ENCODE measurements around the gene IFNAR1. TPM values are rescaled to one million over a fixed set of nuclear protein-coding genes. Genes with fewer than 3 reads are reported as not detected.

IFNAR1 gene
- total RNA-seq, 1 donor from 2014 or later = 34.8 TPM

GRCh38 chr21:33305344-33305671 lies 19.5 kb upstream of the IFNAR1 start:
- Mint-ChIP-seq H3K4me3 (ENCODE audit: unreplicated experiment) (no peak overlapping the region), H3K4me1 (ENCODE audit: unreplicated experiment) (peaks cover 37% of the 10 kb centered on the region), H3K36me3 (ENCODE audit: low read depth, unreplicated experiment) (no peaks in the 10 kb centered on the region), H3K27ac (ENCODE audit: unreplicated experiment) (no peak overlapping the region), H3K9me3 (ENCODE audit: unreplicated experiment) (no peaks in the 10 kb centered on the region), H3K27me3 (ENCODE audit: unreplicated experiment) (peaks cover 6% of the 10 kb centered on the region)
- TF ChIP-seq CTCF (IDR thresholded peaks at IDR 0.05; ENCODE audit: unreplicated experiment) = no peak
- no peak for DNase-seq (ENCODE audit: low spot score)

- Mint-ChIP-seq H3K4me1 (ENCODE audit: unreplicated experiment) (peaks cover 31% of the 10 kb centered on the region), H3K27me3 (ENCODE audit: unreplicated experiment) (peaks cover 6% of the 10 kb centered on the region), H3K27ac (ENCODE audit: unreplicated experiment) (no peak overlapping the region), H3K4me3 (ENCODE audit: unreplicated experiment) (no peak overlapping the region), H3K9me3 (ENCODE audit: unreplicated experiment) (no peaks in the 10 kb centered on the region), H3K36me3 (ENCODE audit: low read depth, unreplicated experiment) (no peaks in the 10 kb centered on the region)
- no peak for DNase-seq (ENCODE audit: low spot score)
- no peak for TF ChIP-seq CTCF (IDR thresholded peaks at IDR 0.05; ENCODE audit: unreplicated experiment)
Measured at GRCh38 chr21:33305938-33306337, 18.8 kb upstream of the IFNAR1 start.

- DNase-seq (ENCODE audit: low spot score) = no peak
- no peak for TF ChIP-seq CTCF (IDR thresholded peaks at IDR 0.05; ENCODE audit: unreplicated experiment)
- Mint-ChIP-seq H3K4me1 (ENCODE audit: unreplicated experiment) (peaks cover 10% of the 10 kb centered on the region), H3K27me3 (ENCODE audit: unreplicated experiment) (peaks cover 3% of the 10 kb centered on the region), H3K36me3 (ENCODE audit: low read depth, unreplicated experiment) (no peaks in the 10 kb centered on the region), H3K27ac (ENCODE audit: unreplicated experiment) (no peak overlapping the region), H3K9me3 (ENCODE audit: unreplicated experiment) (no peaks in the 10 kb centered on the region), H3K4me3 (ENCODE audit: unreplicated experiment) (no peak overlapping the region)
Measured at GRCh38 chr21:33308586-33309490, 15.9 kb upstream of the IFNAR1 start.

- TF ChIP-seq CTCF (IDR thresholded peaks at IDR 0.05; ENCODE audit: unreplicated experiment) = no peak
- H3K4me3 Mint-ChIP-seq (ENCODE audit: unreplicated experiment) = no peak overlapping the region
- peaks cover 6% of the 10 kb centered on the region for H3K4me1 Mint-ChIP-seq (ENCODE audit: unreplicated experiment)
- no peaks in the 10 kb centered on the region for H3K9me3 Mint-ChIP-seq (ENCODE audit: unreplicated experiment)
- no peaks in the 10 kb centered on the region for H3K36me3 Mint-ChIP-seq (ENCODE audit: low read depth, unreplicated experiment)
- DNase-seq (ENCODE audit: low spot score) = no peak
- H3K27me3 Mint-ChIP-seq (ENCODE audit: unreplicated experiment) = peaks cover 3% of the 10 kb centered on the region
- H3K27ac Mint-ChIP-seq (ENCODE audit: unreplicated experiment) = no peak overlapping the region
Measured at GRCh38 chr21:33309778-33310177, 15.0 kb upstream of the IFNAR1 start.

GRCh38 chr21:33312121-33312520 lies 12.6 kb upstream of the IFNAR1 start:
- no peak for DNase-seq (ENCODE audit: low spot score)
- no peak overlapping the region for H3K4me3 Mint-ChIP-seq (ENCODE audit: unreplicated experiment)
- H3K9me3 Mint-ChIP-seq (ENCODE audit: unreplicated experiment) = no peaks in the 10 kb centered on the region
- no peak for TF ChIP-seq CTCF (IDR thresholded peaks at IDR 0.05; ENCODE audit: unreplicated experiment)
- no peaks in the 10 kb centered on the region for H3K36me3 Mint-ChIP-seq (ENCODE audit: low read depth, unreplicated experiment)
- H3K27me3 Mint-ChIP-seq (ENCODE audit: unreplicated experiment) = peaks cover 3% of the 10 kb centered on the region
- no peak overlapping the region for H3K27ac Mint-ChIP-seq (ENCODE audit: unreplicated experiment)
- peaks cover 2% of the 10 kb centered on the region for H3K4me1 Mint-ChIP-seq (ENCODE audit: unreplicated experiment)
